ENCODE data around the gene ZP1. TPM values are rescaled to one million over a fixed set of nuclear protein-coding genes. Genes with fewer than 3 reads are reported as not detected.

ZP1 gene
- total RNA-seq, 1 donor, result 0.36 TPM

- peaks cover 71% of the 10 kb centered on the region for H3K36me3 ChIP-seq (ENCODE audit: insufficient read depth, low read length)
- no peak overlapping the region for H3K4me3 ChIP-seq (ENCODE audit: insufficient read depth, low read length)
- no peaks in the 10 kb centered on the region for H3K4me1 ChIP-seq (ENCODE audit: insufficient read depth, low read length)
- H3K4me2 ChIP-seq (ENCODE audit: insufficient read depth, low read length), result no peak overlapping the region
- H3K27ac ChIP-seq (ENCODE audit: low read depth, low read length), result no peak overlapping the region
- peaks cover 8% of the 10 kb centered on the region for H4K20me1 ChIP-seq (ENCODE audit: insufficient read depth, low read length)
- no peaks in the 10 kb centered on the region for H3K27me3 ChIP-seq (ENCODE audit: insufficient read depth, low read length)
- DNase-seq (ENCODE audit: insufficient read length, low spot score, missing footprints), result no peak
- no peaks in the 10 kb centered on the region for H3K9me3 ChIP-seq (ENCODE audit: low read depth, low read length)
- TF ChIP-seq CTCF (IDR thresholded peaks at IDR 0.05; ENCODE audit: extremely low read depth, low read depth, low read length), result no peak
- no peak overlapping the region for H2AFZ ChIP-seq (ENCODE audit: low read length)
- H3K79me2 ChIP-seq (ENCODE audit: insufficient read depth, low read length), result peaks cover 2% of the 10 kb centered on the region
Observed at GRCh38 chr11:60895687-60896086, 28.3 kb downstream of the ZP1 start.

GRCh38 chr11:60897496-60897895, 30.2 kb downstream of the ZP1 start:
- H3K27me3 ChIP-seq (ENCODE audit: insufficient read depth, low read length), result no peaks in the 10 kb centered on the region
- no peak overlapping the region for H3K4me2 ChIP-seq (ENCODE audit: insufficient read depth, low read length)
- H4K20me1 ChIP-seq (ENCODE audit: insufficient read depth, low read length), result peaks cover 8% of the 10 kb centered on the region
- H3K9me3 ChIP-seq (ENCODE audit: low read depth, low read length), result no peaks in the 10 kb centered on the region
- no peak overlapping the region for H3K27ac ChIP-seq (ENCODE audit: low read depth, low read length)
- no peak overlapping the region for H2AFZ ChIP-seq (ENCODE audit: low read length)
- H3K4me3 ChIP-seq (ENCODE audit: insufficient read depth, low read length), result no peak overlapping the region
- DNase-seq (ENCODE audit: insufficient read length, low spot score, missing footprints), result no peak
- peaks cover 76% of the 10 kb centered on the region for H3K36me3 ChIP-seq (ENCODE audit: insufficient read depth, low read length)
- H3K79me2 ChIP-seq (ENCODE audit: insufficient read depth, low read length), result peaks cover 8% of the 10 kb centered on the region
- no peak for TF ChIP-seq CTCF (IDR thresholded peaks at IDR 0.05; ENCODE audit: extremely low read depth, low read depth, low read length)
- H3K4me1 ChIP-seq (ENCODE audit: insufficient read depth, low read length), result no peaks in the 10 kb centered on the region

DNA sequence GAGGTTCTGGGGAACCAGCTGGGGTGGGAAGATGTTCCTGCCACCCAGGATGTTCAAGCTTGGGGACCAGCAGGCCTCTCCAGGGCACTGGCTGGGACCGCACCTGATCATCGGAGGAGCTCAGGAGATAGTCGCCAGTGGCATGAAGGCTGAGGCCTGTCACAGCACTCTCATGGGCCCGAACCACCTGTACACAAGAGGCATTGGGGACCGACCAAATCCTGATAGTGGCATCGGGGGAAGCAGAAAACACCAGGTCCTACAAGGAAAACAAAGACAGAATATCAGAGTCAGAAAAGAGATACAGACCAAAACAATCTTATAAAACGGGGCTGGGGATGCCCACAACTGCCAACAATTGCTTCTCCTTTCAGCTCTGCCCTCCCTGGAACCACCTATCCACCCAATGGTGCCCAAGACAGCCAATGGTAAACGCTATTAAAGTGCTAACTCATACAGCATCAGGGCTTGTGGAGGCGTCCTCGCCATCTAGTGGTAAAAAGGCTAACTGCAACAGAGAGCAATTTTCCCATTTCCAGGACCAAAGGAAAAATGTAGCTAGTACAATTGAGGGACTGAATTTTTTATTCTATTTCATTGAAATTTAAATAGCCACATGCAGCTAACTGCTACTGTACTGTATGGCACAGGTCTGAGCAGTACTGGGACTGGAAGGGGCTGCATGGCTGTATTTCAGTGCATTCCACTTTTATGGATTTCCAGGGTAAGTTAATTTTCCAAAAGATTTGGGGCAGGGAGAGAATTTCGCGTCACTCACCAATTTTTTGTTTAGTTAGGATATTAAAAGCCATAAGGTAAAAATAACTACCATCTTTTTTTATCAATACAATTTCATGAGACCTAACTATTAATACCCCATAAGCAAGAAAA, 31.9 kb downstream of the ZP1 start:
- no peak overlapping the region for H2AFZ ChIP-seq (ENCODE audit: low read length)
- peaks cover 79% of the 10 kb centered on the region for H3K36me3 ChIP-seq (ENCODE audit: insufficient read depth, low read length)
- peak overlapping the region; percentile 8 for H3K27ac ChIP-seq (ENCODE audit: low read depth, low read length)
- no peak overlapping the region for H3K4me3 ChIP-seq (ENCODE audit: insufficient read depth, low read length)
- H3K4me1 ChIP-seq (ENCODE audit: insufficient read depth, low read length), result no peaks in the 10 kb centered on the region
- H3K9me3 ChIP-seq (ENCODE audit: low read depth, low read length), result no peaks in the 10 kb centered on the region
- peaks cover 25% of the 10 kb centered on the region for H4K20me1 ChIP-seq (ENCODE audit: insufficient read depth, low read length)
- no peak overlapping the region for H3K4me2 ChIP-seq (ENCODE audit: insufficient read depth, low read length)
- peak; percentile 93 for DNase-seq (ENCODE audit: insufficient read length, low spot score, missing footprints)
- TF ChIP-seq CTCF (IDR thresholded peaks at IDR 0.05; ENCODE audit: extremely low read depth, low read depth, low read length), result peak; percentile 96
- H3K79me2 ChIP-seq (ENCODE audit: insufficient read depth, low read length), result peaks cover 26% of the 10 kb centered on the region
- H3K27me3 ChIP-seq (ENCODE audit: insufficient read depth, low read length), result no peaks in the 10 kb centered on the region

GRCh38 chr11:60899977-60900376, 32.6 kb downstream of the ZP1 start:
- peaks cover 73% of the 10 kb centered on the region for H3K36me3 ChIP-seq (ENCODE audit: insufficient read depth, low read length)

More at GRCh38 chr11:60899977-60900376, 32.6 kb downstream of the ZP1 start:
- no peak overlapping the region for H2AFZ ChIP-seq (ENCODE audit: low read length)
- H4K20me1 ChIP-seq (ENCODE audit: insufficient read depth, low read length), result peaks cover 32% of the 10 kb centered on the region
- no peaks in the 10 kb centered on the region for H3K27me3 ChIP-seq (ENCODE audit: insufficient read depth, low read length)
- TF ChIP-seq CTCF (IDR thresholded peaks at IDR 0.05; ENCODE audit: extremely low read depth, low read depth, low read length), result no peak
- no peak for DNase-seq (ENCODE audit: insufficient read length, low spot score, missing footprints)
- H3K27ac ChIP-seq (ENCODE audit: low read depth, low read length), result no peak overlapping the region
- no peak overlapping the region for H3K4me3 ChIP-seq (ENCODE audit: insufficient read depth, low read length)
- no peak overlapping the region for H3K4me2 ChIP-seq (ENCODE audit: insufficient read depth, low read length)
- peaks cover 4% of the 10 kb centered on the region for H3K4me1 ChIP-seq (ENCODE audit: insufficient read depth, low read length)
- no peaks in the 10 kb centered on the region for H3K9me3 ChIP-seq (ENCODE audit: low read depth, low read length)
- peaks cover 33% of the 10 kb centered on the region for H3K79me2 ChIP-seq (ENCODE audit: insufficient read depth, low read length)

Measured in osteoblast (primary cell).